GM19328 (cell line): ENCODE data around the gene SCYGR8.
"Not testable (repeated sequence)": the region's sequence is repeated elsewhere in the genome, so short reads cannot be mapped to it uniquely, and the experiment has no call there.

Experiments
- ATAC-seq: cut with Tn5 transposase; IDR thresholded peaks from one replicate; pipeline ENCODE4 v1.9.1; 2021; ENCODE audit warnings: mild to moderate bottlenecking, moderate library complexity; ENCODE audit not compliant: unreplicated experiment

The SCYGR8 gene

DNA sequence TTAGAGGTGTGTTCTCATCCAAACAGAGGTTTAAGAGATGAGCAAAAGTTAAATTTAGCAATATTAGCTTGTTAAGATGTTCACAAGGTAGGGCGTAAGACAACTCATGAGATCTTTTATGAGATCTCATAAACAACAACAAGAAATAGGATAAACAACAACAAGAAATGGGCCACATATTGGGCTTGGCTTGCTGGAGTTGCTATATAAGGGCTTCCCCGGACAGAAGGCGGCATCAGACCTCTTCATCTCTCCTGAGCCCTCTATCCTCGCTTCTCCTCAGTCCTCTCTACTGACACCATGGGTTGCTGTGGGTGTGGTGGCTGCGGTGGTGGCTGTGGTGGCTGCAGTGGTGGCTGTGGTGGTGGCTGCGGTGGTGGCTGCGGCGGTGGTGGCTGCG is at the start of gene SCYGR8:
Gene SCYGR8 (plus strand): TSS at position 301 of the 400 bp plus-strand sequence. CDS start 0 bp downstream, at position 301.
- ATAC-seq = no peak

- ATAC-seq = no peak
Observed at GRCh38 chr2:227696990-227697679, 48.6 kb upstream of the SCYGR8 start.

DNA sequence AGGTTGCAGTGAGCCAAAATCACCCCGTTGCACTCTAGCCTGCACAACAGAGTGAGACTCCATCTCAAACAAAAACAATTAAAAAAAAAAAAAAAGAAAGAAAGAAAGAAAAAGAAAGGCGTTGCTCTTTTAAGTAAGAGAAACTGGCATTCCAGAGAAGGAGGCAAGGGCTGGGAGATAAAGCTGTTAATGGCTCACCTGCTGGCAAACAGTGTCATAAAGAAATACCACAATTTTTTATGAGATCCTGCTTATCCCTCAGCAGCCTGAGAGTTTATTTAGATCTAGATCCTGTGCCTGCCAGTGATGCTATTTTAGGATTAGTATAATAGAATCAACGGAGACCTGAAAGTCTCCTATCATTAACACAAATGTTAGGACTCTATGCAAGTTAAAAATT is 44.1 kb upstream of the SCYGR8 start:
- no peak for ATAC-seq

GRCh38 chr2:227703280-227703732 is 42.4 kb upstream of the SCYGR8 start:
- no peak for ATAC-seq

DNA sequence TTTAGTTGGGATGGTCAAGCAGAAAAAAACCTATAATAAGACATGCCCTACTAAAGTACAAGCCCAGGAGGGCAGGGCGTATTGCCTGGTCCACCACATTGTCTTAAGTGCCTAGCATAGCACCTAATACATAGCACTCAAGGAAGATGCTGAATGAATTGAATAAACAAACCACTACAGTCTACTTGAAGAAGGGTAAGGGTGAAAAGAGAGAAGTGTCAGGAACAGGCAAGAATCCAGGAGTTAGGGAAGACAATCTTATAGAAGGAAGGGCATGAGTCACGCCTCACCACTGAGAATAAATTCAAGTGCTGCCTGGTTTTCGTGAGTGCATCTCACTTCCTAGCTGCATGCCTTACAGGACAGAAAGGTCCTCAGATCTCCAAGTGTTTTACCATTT is 41.7 kb upstream of the SCYGR8 start:
- no peak for ATAC-seq

- no peak for ATAC-seq
Observed at GRCh38 chr2:227706859-227707258, 38.8 kb upstream of the SCYGR8 start.

- no peak for ATAC-seq
Observed at GRCh38 chr2:227707390-227707789, 38.3 kb upstream of the SCYGR8 start.

DNA sequence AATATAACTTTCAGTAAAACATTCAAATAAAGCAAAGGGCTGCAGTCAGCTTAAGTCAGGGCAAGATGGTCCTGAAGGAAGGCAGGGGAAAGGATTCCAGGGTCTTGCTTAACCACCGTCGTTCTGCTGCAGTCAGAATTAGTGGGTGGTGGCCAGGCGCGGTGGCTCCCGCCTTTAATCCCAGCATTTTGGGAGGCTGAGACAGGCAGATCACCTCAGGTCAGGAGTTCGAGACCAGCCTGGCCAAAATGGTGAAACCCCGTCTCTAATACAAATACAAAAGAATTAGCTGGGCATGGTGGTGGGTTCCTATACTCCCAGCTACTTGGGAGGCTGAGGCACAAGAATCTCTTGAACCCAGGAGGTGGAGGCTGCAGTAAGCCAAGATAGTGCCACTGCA is 34.7 kb upstream of the SCYGR8 start:
- no peak for ATAC-seq

DNA sequence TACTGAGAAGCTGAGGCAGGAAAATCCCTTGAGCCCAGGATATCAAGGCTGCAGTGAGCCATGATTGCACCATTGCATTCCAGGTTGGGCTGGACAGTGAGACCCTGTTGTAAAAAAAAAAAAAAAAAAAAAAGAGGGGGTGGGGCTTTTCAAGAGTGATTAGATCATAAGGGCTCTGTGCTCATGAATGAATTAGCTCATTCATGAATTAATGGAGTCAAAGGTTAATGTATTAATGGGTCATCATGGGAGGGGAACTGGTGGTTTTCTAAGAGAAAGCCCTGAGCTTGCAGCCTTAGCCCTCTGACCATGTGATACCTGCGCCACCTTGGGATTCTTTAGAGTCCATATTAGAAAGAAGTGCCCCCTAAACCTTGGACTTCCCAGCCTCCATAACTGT is 32.4 kb upstream of the SCYGR8 start:
- ATAC-seq = no peak

DNA sequence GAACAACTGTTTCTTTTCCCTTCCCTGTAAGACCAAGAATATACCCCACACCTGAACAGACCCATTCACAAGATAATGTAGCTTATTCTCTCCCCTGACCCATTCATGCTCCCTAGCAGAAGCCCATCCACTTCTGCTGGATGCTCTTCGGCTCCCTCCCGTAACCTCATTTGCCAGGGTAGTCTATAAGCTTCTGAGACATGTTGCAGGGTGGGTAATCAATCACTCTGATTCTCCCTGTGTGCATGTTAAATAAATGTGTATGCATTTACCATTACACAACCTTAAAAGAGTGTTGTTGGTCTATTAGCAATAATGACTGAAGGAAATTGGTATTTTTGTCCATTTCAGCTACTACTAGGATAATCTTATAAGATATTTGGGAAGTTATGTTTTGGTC is 29.2 kb upstream of the SCYGR8 start:
- ATAC-seq = no peak

GRCh38 chr2:227717687-227718567 is 27.8 kb upstream of the SCYGR8 start, which contains the start of gene SLC19A3:
Gene SLC19A3 (minus strand): TSS chr2:227718028. CDS start chr2:227702318, 15,710 bp downstream.
- no peak for ATAC-seq

DNA sequence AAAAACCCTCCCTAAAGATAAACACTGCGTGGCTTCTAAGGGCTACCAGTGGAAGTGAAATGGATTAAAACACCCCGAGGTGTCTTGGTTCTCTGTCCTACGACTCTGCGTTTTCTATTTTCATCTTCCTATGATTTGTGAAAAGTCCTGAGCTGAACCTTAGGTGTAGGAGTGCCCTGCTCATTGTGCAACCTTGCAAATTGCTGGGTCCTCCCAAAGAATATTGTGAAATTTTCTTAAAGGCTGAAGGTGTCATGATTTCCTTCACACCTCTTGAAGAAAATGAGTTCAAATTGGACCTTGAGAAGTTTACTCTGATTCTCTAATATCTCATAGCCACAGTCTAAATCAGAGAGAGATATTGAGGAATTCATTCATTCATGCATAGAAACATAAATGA is 26.1 kb upstream of the SCYGR8 start:
- no peak for ATAC-seq

GRCh38 chr2:227720680-227721079 is 25.0 kb upstream of the SCYGR8 start:
- ATAC-seq = no peak

DNA sequence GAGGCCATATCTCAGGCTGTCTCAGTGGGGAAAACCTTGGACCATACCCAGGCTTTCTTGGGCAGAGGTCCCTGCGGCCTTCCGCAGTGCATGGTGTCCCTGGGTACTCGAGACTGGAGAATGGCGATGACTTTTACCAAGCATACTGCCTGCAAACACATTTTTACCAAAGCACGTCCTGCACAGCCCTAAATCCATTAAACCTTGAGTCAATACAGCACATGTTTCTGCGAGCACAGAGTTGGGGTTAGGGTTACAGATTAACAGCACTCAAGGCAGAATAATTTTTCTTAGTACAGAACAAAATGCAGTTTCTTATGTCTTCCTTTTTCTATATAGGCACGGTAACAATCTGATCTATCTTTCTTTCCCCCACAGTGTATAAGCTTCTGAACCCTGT is 22.9 kb upstream of the SCYGR8 start:
- not testable (repeated sequence) for ATAC-seq

DNA sequence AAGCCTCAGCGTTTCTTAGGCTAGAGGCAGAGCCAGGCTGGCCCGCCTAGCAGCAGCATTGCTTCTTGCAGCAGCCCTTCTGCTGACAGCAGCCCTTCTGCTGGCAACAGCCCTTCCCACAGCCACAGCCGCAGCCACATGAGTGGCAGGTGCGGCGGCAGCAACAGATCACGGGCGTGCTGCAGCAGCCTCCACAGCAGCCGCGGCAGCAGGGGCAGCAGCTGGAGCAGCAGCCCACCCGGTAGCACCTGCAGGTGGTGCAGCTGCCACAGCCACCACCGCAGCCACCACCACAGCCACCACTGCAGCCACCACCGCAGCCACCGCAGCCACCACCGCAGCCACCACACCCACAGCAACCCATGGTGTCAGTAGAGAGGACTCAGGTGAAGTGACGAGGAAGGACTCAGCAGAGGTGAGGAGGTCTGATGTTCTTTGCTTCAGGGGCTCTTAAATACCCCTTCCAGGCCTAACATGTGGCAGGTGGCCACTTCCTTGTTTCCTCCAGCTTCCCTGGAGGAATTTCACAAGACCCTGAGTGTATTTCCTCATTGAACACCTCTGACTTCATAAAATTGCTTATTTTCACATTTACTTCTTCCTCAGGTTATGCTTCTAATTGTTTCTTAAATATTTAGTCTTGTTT is 21.2 kb upstream of the SCYGR8 start, which contains the start of gene SCYGR6:
Gene SCYGR6 (minus strand): TSS at position 364 of the 646 bp plus-strand sequence. CDS start 0 bp downstream, at position 364.
- no peak for ATAC-seq

GRCh38 chr2:227728035-227728434 is 17.7 kb upstream of the SCYGR8 start, which contains the start of gene SCYGR7:
Gene SCYGR7 (plus strand): TSS chr2:227728335. CDS start chr2:227728335, 0 bp downstream.
- no peak for ATAC-seq

GRCh38 chr2:227739351-227739750 is 6.3 kb upstream of the SCYGR8 start:
- no peak for ATAC-seq

DNA sequence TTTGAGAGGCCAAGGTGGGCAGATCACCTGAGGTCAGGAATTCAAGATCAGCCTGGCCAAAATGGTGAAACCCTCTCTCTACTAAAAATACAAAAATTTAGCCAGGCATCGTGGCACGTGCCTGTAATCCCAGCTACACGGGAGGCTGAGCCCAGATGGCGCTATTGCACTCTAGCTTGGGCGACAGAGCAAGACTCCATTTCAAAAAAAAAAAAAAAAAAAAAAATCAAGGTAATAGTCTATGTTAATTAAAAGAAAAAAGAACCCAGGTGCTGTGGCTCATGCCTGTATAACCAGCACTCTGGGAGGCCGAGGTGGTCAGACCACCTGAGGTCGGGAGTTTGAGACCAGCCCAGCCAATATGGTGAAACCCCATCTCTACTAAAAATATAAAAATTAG is 5.0 kb upstream of the SCYGR8 start:
- ATAC-seq = not testable (repeated sequence)

GRCh38 chr2:227748079-227748478 is 2.4 kb downstream of the SCYGR8 start:
- no peak for ATAC-seq

GRCh38 chr2:227756261-227756660 is 10.6 kb downstream of the SCYGR8 start:
- not testable (repeated sequence) for ATAC-seq
